ENCODE results near the gene ST14. TPM values are rescaled to one million over a fixed set of nuclear protein-coding genes. Genes with fewer than 3 reads are reported as not detected.
"Not testable (repeated sequence)": the region's sequence is repeated elsewhere in the genome, so short reads cannot be mapped to it uniquely, and the experiment has no call there.

ST14 gene
- total RNA-seq, 1 donor from 2014 or later: 0.10 TPM

DNA sequence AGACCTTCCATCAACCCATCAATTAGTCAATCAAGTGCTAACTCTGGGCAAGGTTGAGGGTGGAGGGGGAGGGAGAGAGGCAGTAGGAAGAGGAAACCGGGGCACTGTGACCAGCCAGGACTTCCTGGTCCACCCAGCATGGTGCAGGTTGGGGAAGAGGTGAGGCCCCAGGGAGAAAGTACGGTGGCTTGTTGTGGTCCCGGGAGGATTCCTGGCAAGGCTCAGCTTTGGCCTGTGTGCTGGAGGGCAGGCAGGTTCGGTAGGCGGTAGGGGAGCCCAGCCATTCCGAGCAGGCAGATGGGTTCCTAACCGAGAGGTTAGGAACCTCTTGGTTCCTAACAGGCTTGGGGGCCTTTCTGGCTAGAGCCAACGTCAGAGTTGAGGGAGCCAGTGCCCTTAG lies 10.8 kb downstream of the ST14 start:
- no peak overlapping the region for H3K27ac Mint-ChIP-seq (ENCODE audit: unreplicated experiment)
- TF ChIP-seq, protein P1, sequence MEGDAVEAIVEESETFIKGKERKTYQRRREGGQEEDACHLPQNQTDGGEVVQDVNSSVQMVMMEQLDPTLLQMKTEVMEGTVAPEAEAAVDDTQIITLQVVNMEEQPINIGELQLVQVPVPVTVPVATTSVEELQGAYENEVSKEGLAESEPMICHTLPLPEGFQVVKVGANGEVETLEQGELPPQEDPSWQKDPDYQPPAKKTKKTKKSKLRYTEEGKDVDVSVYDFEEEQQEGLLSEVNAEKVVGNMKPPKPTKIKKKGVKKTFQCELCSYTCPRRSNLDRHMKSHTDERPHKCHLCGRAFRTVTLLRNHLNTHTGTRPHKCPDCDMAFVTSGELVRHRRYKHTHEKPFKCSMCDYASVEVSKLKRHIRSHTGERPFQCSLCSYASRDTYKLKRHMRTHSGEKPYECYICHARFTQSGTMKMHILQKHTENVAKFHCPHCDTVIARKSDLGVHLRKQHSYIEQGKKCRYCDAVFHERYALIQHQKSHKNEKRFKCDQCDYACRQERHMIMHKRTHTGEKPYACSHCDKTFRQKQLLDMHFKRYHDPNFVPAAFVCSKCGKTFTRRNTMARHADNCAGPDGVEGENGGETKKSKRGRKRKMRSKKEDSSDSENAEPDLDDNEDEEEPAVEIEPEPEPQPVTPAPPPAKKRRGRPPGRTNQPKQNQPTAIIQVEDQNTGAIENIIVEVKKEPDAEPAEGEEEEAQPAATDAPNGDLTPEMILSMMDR (IDR thresholded peaks at IDR 0.05): no peak
- H3K4me3 Mint-ChIP-seq (ENCODE audit: unreplicated experiment): no peak overlapping the region
- H3K36me3 Mint-ChIP-seq (ENCODE audit: low read depth): no peaks in the 10 kb centered on the region
- peaks cover 8% of the 10 kb centered on the region for H3K9me3 Mint-ChIP-seq (ENCODE audit: low read depth)
- no peaks in the 10 kb centered on the region for H3K27me3 Mint-ChIP-seq (ENCODE audit: low read depth)
- peaks cover 7% of the 10 kb centered on the region for H3K4me1 Mint-ChIP-seq (ENCODE audit: low read depth)
- no peak for DNase-seq (ENCODE audit: low spot score)

DNA sequence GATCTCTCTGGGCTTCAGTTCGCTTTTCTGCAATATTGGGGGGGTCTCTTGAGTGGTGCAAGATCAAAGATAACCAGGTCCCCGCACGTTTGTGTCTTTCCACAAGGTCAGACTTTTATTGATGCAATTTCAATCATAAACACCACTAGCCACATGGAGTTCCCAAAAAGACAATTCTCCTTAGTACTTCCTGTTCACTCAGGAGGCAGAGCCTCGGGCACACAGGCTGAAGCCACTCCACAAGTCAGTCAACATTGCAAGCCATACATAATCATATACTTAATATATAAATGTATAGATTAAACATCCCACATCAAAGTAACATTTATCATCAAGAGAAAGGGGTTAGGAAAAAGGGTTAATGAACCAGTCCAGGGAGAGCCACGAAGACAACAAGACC lies 12.0 kb downstream of the ST14 start:
- Mint-ChIP-seq H3K27ac (ENCODE audit: unreplicated experiment) (no peak overlapping the region), H3K4me1 (ENCODE audit: low read depth) (peaks cover 1% of the 10 kb centered on the region), H3K9me3 (ENCODE audit: low read depth) (peaks cover 8% of the 10 kb centered on the region), H3K4me3 (ENCODE audit: unreplicated experiment) (no peak overlapping the region), H3K36me3 (ENCODE audit: low read depth) (no peaks in the 10 kb centered on the region), H3K27me3 (ENCODE audit: low read depth) (no peaks in the 10 kb centered on the region)
- TF ChIP-seq, protein P1 (IDR thresholded peaks at IDR 0.05): no peak
- DNase-seq (ENCODE audit: low spot score): no peak

DNA sequence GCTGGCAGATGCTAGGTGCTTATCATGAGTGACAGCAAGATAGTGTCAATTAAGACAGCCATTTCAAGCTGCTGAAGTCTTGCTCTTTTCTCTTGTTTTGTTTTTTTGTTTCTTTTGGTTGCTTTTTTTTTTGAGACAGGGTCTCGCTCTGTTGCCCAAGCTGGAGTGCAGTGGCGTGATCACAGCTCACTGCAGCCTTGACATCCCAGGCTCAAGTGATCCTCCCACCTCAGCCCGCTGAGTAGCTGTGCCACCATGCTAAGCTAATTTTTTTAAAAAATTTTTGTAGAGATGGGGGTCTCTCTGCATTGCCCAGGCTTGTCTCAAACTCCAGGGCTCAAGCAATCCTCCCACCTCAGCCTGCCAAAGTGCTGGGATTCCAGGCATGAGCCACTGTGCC lies 12.4 kb downstream of the ST14 start:
- H3K4me3 Mint-ChIP-seq (ENCODE audit: unreplicated experiment); H3K9me3 Mint-ChIP-seq (ENCODE audit: low read depth); DNase-seq (ENCODE audit: low spot score); H3K4me1 Mint-ChIP-seq (ENCODE audit: low read depth); H3K27me3 Mint-ChIP-seq (ENCODE audit: low read depth); H3K27ac Mint-ChIP-seq (ENCODE audit: unreplicated experiment); H3K36me3 Mint-ChIP-seq (ENCODE audit: low read depth): not testable (repeated sequence)

DNA sequence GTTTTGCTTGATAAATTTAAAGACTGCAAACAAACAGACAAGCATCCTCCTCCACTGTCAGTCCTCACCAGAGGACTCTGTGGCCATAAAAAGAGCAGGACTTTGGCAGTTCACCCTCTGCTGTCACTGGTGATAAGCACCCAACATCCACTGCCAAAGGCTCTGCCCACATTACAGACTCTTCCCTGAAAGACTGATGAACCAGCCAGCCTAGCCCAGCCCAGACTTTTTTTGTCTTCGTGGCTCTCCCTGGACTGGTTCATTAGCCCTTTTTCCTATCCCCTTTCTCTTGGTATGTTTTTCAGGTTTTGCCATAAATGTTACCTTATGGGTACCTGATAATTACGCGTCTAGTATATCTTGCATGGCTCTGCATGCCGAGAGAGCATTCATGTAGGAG lies 15.1 kb downstream of the ST14 start:
- Mint-ChIP-seq H3K27ac (ENCODE audit: unreplicated experiment) (no peak overlapping the region), H3K36me3 (ENCODE audit: low read depth) (no peaks in the 10 kb centered on the region), H3K4me1 (ENCODE audit: low read depth) (no peaks in the 10 kb centered on the region), H3K27me3 (ENCODE audit: low read depth) (no peaks in the 10 kb centered on the region), H3K9me3 (ENCODE audit: low read depth) (peaks cover 8% of the 10 kb centered on the region), H3K4me3 (ENCODE audit: unreplicated experiment) (no peak overlapping the region)
- DNase-seq (ENCODE audit: low spot score): no peak
- TF ChIP-seq, protein P1 (IDR thresholded peaks at IDR 0.05): no peak

DNA sequence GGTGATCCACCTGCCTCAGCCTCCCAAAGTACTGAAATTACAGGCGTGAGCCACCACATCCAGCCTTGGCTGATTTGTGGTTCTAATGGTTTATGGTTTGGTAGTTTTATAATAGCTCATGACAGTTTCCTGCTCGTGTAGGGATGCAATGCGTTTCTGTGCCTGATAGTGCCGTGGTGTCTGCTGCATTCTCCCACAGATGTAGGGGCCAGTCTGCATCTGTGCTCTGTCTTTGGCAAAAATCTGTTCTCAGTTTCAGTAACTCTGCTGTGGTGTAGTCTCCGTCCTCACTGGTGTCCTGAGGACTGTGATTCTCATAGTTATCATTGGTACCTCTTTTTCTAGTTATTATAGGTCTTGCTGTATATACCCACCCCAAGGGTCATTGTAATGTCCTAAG lies 16.3 kb downstream of the ST14 start:
- Mint-ChIP-seq H3K4me1 (ENCODE audit: low read depth) (no peaks in the 10 kb centered on the region), H3K9me3 (ENCODE audit: low read depth) (peaks cover 8% of the 10 kb centered on the region)
- TF ChIP-seq, protein P1 (IDR thresholded peaks at IDR 0.05): no peak

DNA sequence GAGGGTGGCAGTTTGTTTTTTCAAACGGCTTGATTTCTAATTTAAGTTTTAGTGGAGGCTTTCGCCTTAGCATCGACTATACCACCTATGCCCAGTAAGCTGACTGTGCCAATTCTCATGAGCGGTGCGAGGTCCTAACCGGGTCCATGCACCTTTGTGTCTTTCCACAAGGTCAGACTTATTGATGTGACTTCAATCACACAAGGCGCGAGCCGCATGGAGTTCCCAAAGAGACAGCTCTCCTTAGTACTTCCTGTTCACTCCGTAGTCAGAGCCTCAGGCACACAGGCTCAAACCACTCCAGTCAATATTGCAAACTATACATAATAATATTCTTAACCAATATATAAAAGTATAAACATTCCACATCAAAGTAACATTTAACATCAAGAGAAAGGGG lies 18.2 kb downstream of the ST14 start:
- TF ChIP-seq, protein P1 (IDR thresholded peaks at IDR 0.05): no peak
- Mint-ChIP-seq H3K4me1 (ENCODE audit: low read depth) (no peaks in the 10 kb centered on the region), H3K27me3 (ENCODE audit: low read depth) (no peaks in the 10 kb centered on the region), H3K4me3 (ENCODE audit: unreplicated experiment) (no peak overlapping the region), H3K36me3 (ENCODE audit: low read depth) (no peaks in the 10 kb centered on the region), H3K9me3 (ENCODE audit: low read depth) (peaks cover 8% of the 10 kb centered on the region), H3K27ac (ENCODE audit: unreplicated experiment) (no peak overlapping the region)
- DNase-seq (ENCODE audit: low spot score): no peak

More for the DNA sequence above, 16.3 kb downstream of the ST14 start:
- DNase-seq (ENCODE audit: low spot score): no peak
- Mint-ChIP-seq H3K27ac (ENCODE audit: unreplicated experiment) (no peak overlapping the region), H3K4me3 (ENCODE audit: unreplicated experiment) (no peak overlapping the region), H3K36me3 (ENCODE audit: low read depth) (no peaks in the 10 kb centered on the region), H3K27me3 (ENCODE audit: low read depth) (no peaks in the 10 kb centered on the region)

All from chondrocyte (in vitro differentiated cells).